Calu3 (cell line): ENCODE data around the gene ASNSD1. TPM values are rescaled to one million over a fixed set of nuclear protein-coding genes. Genes with fewer than 3 reads are reported as not detected.

Experiments used
- BruUV-seq: library from RNA; stranded (reverse); fragments of 400-500 nt; replicated peaks from 2 replicates; lab custom pipeline; 2021; lab: Mats Ljungman, UMichigan
- CTCF ChIA-PET: fragments of 300-600 bp; sonication (Branson Sonifier 250); formaldehyde crosslinking; loops from one replicate; lab custom pipeline; 2022; ENCODE audit warnings: antibody characterized with exemption; lab: Charles Lee
- DNase-seq: peaks from one replicate; pipeline ENCODE4 v3.0.0; 2022
- H3K27ac Mint-ChIP-seq: one replicate; pipeline ENCODE4 v1.8.0; 2022; ENCODE audit warnings: mixed read lengths; ENCODE audit not compliant: unreplicated experiment
- H3K27me3 Mint-ChIP-seq: one replicate; pipeline ENCODE4 v1.8.0; 2022; ENCODE audit warnings: mixed read lengths; ENCODE audit not compliant: unreplicated experiment
- H3K36me3 Mint-ChIP-seq: one replicate; pipeline ENCODE4 v1.8.0; 2022; ENCODE audit warnings: mild to moderate bottlenecking, moderate library complexity, mixed read lengths; ENCODE audit not compliant: insufficient read depth, unreplicated experiment
- H3K4me1 Mint-ChIP-seq: one replicate; pipeline ENCODE4 v1.8.0; 2022; ENCODE audit warnings: mild to moderate bottlenecking, low read depth, mixed read lengths; ENCODE audit not compliant: unreplicated experiment
- H3K4me3 Mint-ChIP-seq: one replicate; pipeline ENCODE4 v1.8.0; 2022; ENCODE audit warnings: mild to moderate bottlenecking, low read depth, moderate library complexity, mixed read lengths; ENCODE audit not compliant: unreplicated experiment
- H3K9me3 Mint-ChIP-seq: one replicate; pipeline ENCODE4 v1.8.0; 2022; ENCODE audit warnings: low read depth, mixed read lengths; ENCODE audit not compliant: unreplicated experiment
- CTCF ChIP-seq: fragments of 200-600 bp; IDR thresholded peaks from one replicate; pipeline ENCODE4 v1.8.0; 2022; ENCODE audit warnings: antibody characterized with exemption; ENCODE audit not compliant: unreplicated experiment
- intact Hi-C: fragments of 100-400 bp; cut with micrococcal nuclease; formaldehyde crosslinking; loops from one replicate; pipeline ENCODE4 v1.10.0; 2022; ENCODE audit not compliant: unreplicated experiment
- total RNA-seq: library from RNA; stranded (reverse); gene quantifications from 2 replicates; pipeline ENCODE4 v1.2.3, GENCODE V29; 2022

The ASNSD1 gene
- total RNA-seq, 1 experiment from 2014 or later, result 30.7 TPM

- peaks cover 37% of the 10 kb centered on the region for H3K4me1 Mint-ChIP-seq
- no peak for DNase-seq
- CTCF ChIA-PET, result interaction anchor here (1.0 kb wide), 1 partner anchor 16 kb away, joined by 3 read pairs; no protein-coding TSS in a partner anchor
These were observed 46.7 kb upstream of the ASNSD1 start for GRCh38 chr2:189614585-189614984.

GRCh38 chr2:189618197-189618596, 43.1 kb upstream of the ASNSD1 start:
- Mint-ChIP-seq H3K4me3 (no peak overlapping the region), H3K9me3 (no peaks in the 10 kb centered on the region), H3K4me1 (peaks cover 17% of the 10 kb centered on the region), H3K27ac (no peak overlapping the region), H3K27me3 (no peaks in the 10 kb centered on the region), H3K36me3 (no peaks in the 10 kb centered on the region)
- no peak for TF ChIP-seq CTCF
- CTCF ChIA-PET, result no interaction called here
- no peak for DNase-seq
- intact Hi-C loops, result no loop called here
- no TSS peak for BruUV-seq

More at GRCh38 chr2:189614585-189614984, 46.7 kb upstream of the ASNSD1 start:
- Mint-ChIP-seq H3K27me3 (no peaks in the 10 kb centered on the region), H3K27ac (no peak overlapping the region), H3K9me3 (no peaks in the 10 kb centered on the region), H3K4me3 (no peak overlapping the region), H3K36me3 (no peaks in the 10 kb centered on the region)
- intact Hi-C loops, result loop anchor here (5.0 kb wide), 1 partner anchor 37 kb away; no protein-coding TSS in a partner anchor
- no TSS peak for BruUV-seq
- no peak for TF ChIP-seq CTCF

GRCh38 chr2:189621781-189622180, 39.5 kb upstream of the ASNSD1 start:
- Mint-ChIP-seq H3K27me3 (no peaks in the 10 kb centered on the region), H3K27ac (no peak overlapping the region), H3K9me3 (no peaks in the 10 kb centered on the region), H3K4me3 (no peak overlapping the region), H3K4me1 (peaks cover 19% of the 10 kb centered on the region), H3K36me3 (no peaks in the 10 kb centered on the region)
- DNase-seq, result no peak
- TF ChIP-seq CTCF, result no peak
- BruUV-seq, result no TSS peak
- intact Hi-C loops, result no loop called here
- CTCF ChIA-PET, result no interaction called here

- no peaks in the 10 kb centered on the region for H3K27me3 Mint-ChIP-seq
- H3K36me3 Mint-ChIP-seq, result no peaks in the 10 kb centered on the region
- TF ChIP-seq CTCF, result no peak
- H3K4me3 Mint-ChIP-seq, result no peak overlapping the region
- CTCF ChIA-PET, result no interaction called here
- no peak for DNase-seq
- no peaks in the 10 kb centered on the region for H3K9me3 Mint-ChIP-seq
- H3K27ac Mint-ChIP-seq, result no peak overlapping the region
- BruUV-seq, result no TSS peak
- H3K4me1 Mint-ChIP-seq, result peaks cover 19% of the 10 kb centered on the region
- intact Hi-C loops, result no loop called here
These were observed 38.2 kb upstream of the ASNSD1 start for GRCh38 chr2:189623049-189623448.
